CD4-positive, alpha-beta memory T cell (primary cell): ENCODE results near the gene MLN. TPM values are rescaled to one million over a fixed set of nuclear protein-coding genes. Genes with fewer than 3 reads are reported as not detected.

Experiments used
- CTCF ChIA-PET: fragments of 350-600 bp; sonication (Branson Sonifier 250); formaldehyde crosslinking; loops from one replicate; lab custom pipeline; 2021; ENCODE audit warnings: inconsistent platforms; ENCODE audit not compliant: partially characterized antibody; lab: Charles Lee
- POLR2A ChIA-PET: fragments of 350-600 bp; sonication (Branson Sonifier 250); formaldehyde crosslinking; loops from one replicate; lab custom pipeline; 2021; ENCODE audit not compliant: partially characterized antibody; lab: Charles Lee
- DNase-seq, 5 donors: peaks; one replicate each; pipeline versions ENCODE4 v3.0.0 to v3.0.0-alpha.2; 2020 to 2022; ENCODE audit warnings: mixed read lengths in 1 of 5
- H3K27ac ChIP-seq: one replicate; pipeline ENCODE4 v1.7.0; 2013; ENCODE audit warnings: low read depth, low read length
- H3K27me3 ChIP-seq: 2 replicates; pipeline ENCODE4 v1.7.0; 2013; ENCODE audit warnings: mild to moderate bottlenecking, low read length, moderate library complexity; ENCODE audit not compliant: insufficient read depth
- H3K36me3 ChIP-seq: 2 replicates; pipeline ENCODE4 v1.7.0; 2013; ENCODE audit warnings: mild to moderate bottlenecking, low read length, moderate library complexity; ENCODE audit not compliant: insufficient read depth
- H3K4me1 ChIP-seq: 2 replicates; pipeline ENCODE4 v1.7.0; 2013; ENCODE audit warnings: mild to moderate bottlenecking, low read length, moderate library complexity; ENCODE audit not compliant: insufficient read depth
- H3K4me3 ChIP-seq, 2 donors: one replicate each; pipeline ENCODE4 v1.7.0; 2013; ENCODE audit warnings: low read length in 2 of 2, mild to moderate bottlenecking in 1 of 2
- H3K9me3 ChIP-seq, 2 donors: one replicate each; pipeline ENCODE4 v1.7.0; 2013; ENCODE audit warnings: low read length in 2 of 2, control low read depth in 1 of 2; ENCODE audit not compliant: control insufficient read depth in 1 of 2
- H3K27ac Mint-ChIP-seq, 7 donors: one replicate each; pipeline ENCODE4 v1.8.0; 2020 to 2021; ENCODE audit warnings: mixed read lengths in 7 of 7, mild to moderate bottlenecking in 6 of 7, inconsistent platforms in 3 of 7, moderate library complexity in 3 of 7
- H3K27me3 Mint-ChIP-seq, 2 donors: one replicate each; pipeline ENCODE4 v1.8.0; 2020 to 2021; ENCODE audit warnings: mixed read lengths in 2 of 2
- H3K36me3 Mint-ChIP-seq, 2 donors: one replicate each; pipeline ENCODE4 v1.8.0; 2020 to 2021; ENCODE audit warnings: mixed read lengths in 2 of 2, inconsistent platforms in 1 of 2, mild to moderate bottlenecking in 1 of 2
- H3K4me1 Mint-ChIP-seq, 4 donors: one replicate each; pipeline ENCODE4 v1.8.0; 2020 to 2021; ENCODE audit warnings: mixed read lengths in 4 of 4, mild to moderate bottlenecking in 1 of 4
- H3K4me3 Mint-ChIP-seq, 8 donors: one replicate each; pipeline ENCODE4 v1.8.0; 2020 to 2021; ENCODE audit warnings: mixed read lengths in 8 of 8, mild to moderate bottlenecking in 7 of 8, moderate library complexity in 6 of 8, inconsistent platforms in 3 of 8
- H3K9me3 Mint-ChIP-seq, 8 donors: one replicate each; pipeline ENCODE4 v1.8.0; 2020 to 2021; ENCODE audit warnings: mixed read lengths in 8 of 8, mild to moderate bottlenecking in 5 of 8, inconsistent platforms in 3 of 8, moderate library complexity in 1 of 8
- intact Hi-C: fragments of 100-400 bp; cut with micrococcal nuclease; formaldehyde crosslinking; loops from one replicate; pipeline ENCODE4 v1.15.1; 2023
- polyA plus RNA-seq, 2 donors: library from polyadenylated mRNA; unstranded; fragments of 300-500 nt; fragmentation: Illumina TruSeq; gene quantifications; one replicate each; pipeline ENCODE4 v1.2.3, GENCODE V29; 2021
- total RNA-seq, 2 experiments: library from RNA; stranded (reverse); gene quantifications; one replicate each; pipeline ENCODE4 v1.2.3, GENCODE V29; 2021

Gene MLN
- total and polyA plus RNA-seq, 4 experiments from 2014 or later = not detected

DNA sequence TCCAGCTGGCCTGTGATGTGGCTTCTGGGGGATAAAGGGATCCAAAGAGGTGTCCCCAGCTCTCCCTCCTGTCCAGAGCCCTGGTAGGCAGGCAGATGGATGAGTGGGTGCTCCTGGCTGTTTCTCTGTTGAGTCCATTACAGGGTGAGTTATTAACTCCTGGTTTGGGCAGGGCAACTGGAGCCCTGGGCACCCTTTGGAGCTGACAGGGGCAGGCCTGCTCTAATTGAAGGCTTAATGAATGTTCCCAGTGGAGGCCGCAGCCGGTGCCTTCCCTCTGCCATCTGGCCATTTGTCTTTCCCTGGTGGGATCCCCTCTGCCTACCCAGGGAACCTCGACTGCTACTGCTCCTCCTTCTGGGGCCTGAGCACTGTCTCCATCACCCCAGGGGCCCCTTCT lies 44.7 kb upstream of the MLN start:
- no peak overlapping the region for H3K4me3 ChIP-seq
- H3K4me1 ChIP-seq = no peaks in the 10 kb centered on the region
- H3K27ac Mint-ChIP-seq = no peak overlapping the region
- H3K27ac ChIP-seq = no peak overlapping the region
- peaks cover 3% of the 10 kb centered on the region for H3K27me3 ChIP-seq
- intact Hi-C loops = no loop called here
- H3K36me3 ChIP-seq = no peaks in the 10 kb centered on the region
- CTCF ChIA-PET = interaction anchor here (8.8 kb wide), 1 partner anchor 178 kb away, joined by 58 read pairs; no protein-coding TSS in a partner anchor
- peaks cover 0 to 2% (median 0%) of the 10 kb centered on the region in 4 donors for H3K4me1 Mint-ChIP-seq
- no peaks in the 10 kb centered on the region for H3K9me3 Mint-ChIP-seq
- H3K27me3 Mint-ChIP-seq = peaks cover 0 to 1% of the 10 kb centered on the region in 2 donors
- H3K9me3 ChIP-seq = no peaks in the 10 kb centered on the region
- H3K36me3 Mint-ChIP-seq = no peaks in the 10 kb centered on the region
- H3K4me3 Mint-ChIP-seq = no peak overlapping the region
- no peak for DNase-seq
- POLR2A ChIA-PET = interaction anchor here (1.2 to 1.5 kb wide), 2 partner anchors 8 to 9 kb away, joined by 3 read pairs; no protein-coding TSS in a partner anchor

- no peak overlapping the region for H3K27ac Mint-ChIP-seq
- Histone ChIP-seq H3K27ac (no peak overlapping the region), H3K9me3 (no peaks in the 10 kb centered on the region), H3K36me3 (no peaks in the 10 kb centered on the region), H3K4me3 (no peak overlapping the region), H3K27me3 (peaks cover 3% of the 10 kb centered on the region), H3K4me1 (no peaks in the 10 kb centered on the region)
- no peak for DNase-seq
- peaks cover 0 to 2% (median 0%) of the 10 kb centered on the region in 4 donors for H3K4me1 Mint-ChIP-seq
- no peaks in the 10 kb centered on the region for H3K36me3 Mint-ChIP-seq
- peaks cover 0 to 1% of the 10 kb centered on the region in 2 donors for H3K27me3 Mint-ChIP-seq
- ChIA-PET CTCF (interaction anchor here (8.8 kb wide), 1 partner anchor 179 kb away, joined by 58 read pairs; no protein-coding TSS in a partner anchor), POLR2A (interaction anchor here (1.2 to 1.5 kb wide), 2 partner anchors 8 kb away, joined by 3 read pairs; no protein-coding TSS in a partner anchor)
- intact Hi-C loops = no loop called here
- H3K4me3 Mint-ChIP-seq = no peak overlapping the region
- H3K9me3 Mint-ChIP-seq = no peaks in the 10 kb centered on the region
Measured at GRCh38 chr6:33847867-33848266, 44.1 kb upstream of the MLN start.

- Histone ChIP-seq H3K27me3 (peaks cover 3% of the 10 kb centered on the region), H3K4me1 (no peaks in the 10 kb centered on the region), H3K27ac (no peak overlapping the region), H3K36me3 (no peaks in the 10 kb centered on the region), H3K4me3 (no peak overlapping the region), H3K9me3 (no peaks in the 10 kb centered on the region)
- POLR2A ChIA-PET = no interaction called here
- Mint-ChIP-seq H3K27me3 (peaks cover 0 to 1% of the 10 kb centered on the region in 2 donors), H3K36me3 (no peaks in the 10 kb centered on the region), H3K4me1 (peaks cover 0 to 2% (median 0%) of the 10 kb centered on the region in 4 donors), H3K4me3 (no peak overlapping the region), H3K9me3 (peaks cover 0 to 2% (median 0%) of the 10 kb centered on the region in 8 donors), H3K27ac (no peak overlapping the region)
- CTCF ChIA-PET = interaction anchor here (0.7 kb wide), 1 partner anchor 12 kb away, joined by 3 read pairs; no protein-coding TSS in a partner anchor
- no peak for DNase-seq
- intact Hi-C loops = no loop called here
Measured at GRCh38 chr6:33847078-33847477, 43.3 kb upstream of the MLN start.

- no peak overlapping the region for H3K27ac ChIP-seq
- H3K4me1 ChIP-seq = no peaks in the 10 kb centered on the region
- peaks cover 0 to 1% of the 10 kb centered on the region in 2 donors for H3K27me3 Mint-ChIP-seq
- H3K4me3 Mint-ChIP-seq = no peak overlapping the region
- H3K27ac Mint-ChIP-seq = peak overlapping the region in 1 of 7 donors; percentile 35
- no peaks in the 10 kb centered on the region for H3K9me3 ChIP-seq
- H3K27me3 ChIP-seq = no peaks in the 10 kb centered on the region
- no peak overlapping the region for H3K4me3 ChIP-seq
- H3K4me1 Mint-ChIP-seq = peaks cover 0 to 2% (median 0%) of the 10 kb centered on the region in 4 donors
- no peaks in the 10 kb centered on the region for H3K36me3 Mint-ChIP-seq
- CTCF ChIA-PET = no interaction called here
- intact Hi-C loops = no loop called here
- peaks cover 0 to 2% (median 0%) of the 10 kb centered on the region in 8 donors for H3K9me3 Mint-ChIP-seq
- POLR2A ChIA-PET = no interaction called here
- H3K36me3 ChIP-seq = no peaks in the 10 kb centered on the region
- no peak for DNase-seq
Measured at GRCh38 chr6:33846226-33846625, 42.4 kb upstream of the MLN start.

DNA sequence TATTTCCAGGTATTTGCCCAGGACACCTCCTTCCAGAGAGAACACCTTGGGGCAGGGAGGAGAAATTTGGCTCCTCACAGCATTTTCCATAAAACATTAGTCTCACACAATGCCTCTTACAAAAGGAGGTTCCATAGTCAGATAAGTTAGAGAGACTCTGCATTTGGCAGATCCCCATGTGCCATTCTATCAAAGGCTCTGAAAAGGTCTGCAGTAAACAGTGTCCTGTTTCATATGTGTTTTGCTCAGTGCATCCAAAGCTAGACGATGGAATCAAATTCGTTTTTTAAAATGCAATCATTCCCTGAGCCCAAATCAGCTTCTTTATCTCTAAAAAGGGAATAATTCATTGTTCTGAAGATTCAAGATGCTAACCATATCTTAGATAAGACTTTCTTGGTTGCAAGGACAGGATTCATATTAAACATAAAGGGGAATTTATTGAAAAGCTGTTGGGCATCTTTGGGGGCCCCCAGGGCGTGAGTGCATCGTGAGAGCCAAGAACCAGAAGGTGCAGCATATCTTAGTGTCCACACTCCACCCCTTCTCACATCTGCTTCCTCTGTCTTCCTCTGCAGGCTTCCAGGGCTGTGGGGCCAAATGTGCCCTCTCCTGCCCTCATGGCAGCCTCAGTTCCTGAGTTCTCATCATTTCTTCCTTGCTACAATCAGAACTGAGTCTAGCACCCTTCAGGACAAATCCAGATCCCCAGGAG lies 41.4 kb upstream of the MLN start:
- H3K4me3 Mint-ChIP-seq = no peak overlapping the region
- H3K27me3 ChIP-seq = no peaks in the 10 kb centered on the region
- H3K36me3 ChIP-seq = no peaks in the 10 kb centered on the region
- POLR2A ChIA-PET = no interaction called here
- CTCF ChIA-PET = no interaction called here
- H3K4me3 ChIP-seq = no peak overlapping the region
- H3K27ac Mint-ChIP-seq = peak overlapping the region in 1 of 7 donors; percentile 11
- peaks cover 0 to 2% (median 0%) of the 10 kb centered on the region in 8 donors for H3K9me3 Mint-ChIP-seq
- H3K27ac ChIP-seq = no peak overlapping the region
- no peaks in the 10 kb centered on the region for H3K9me3 ChIP-seq
- peaks cover 4 to 6% (median 5%) of the 10 kb centered on the region in 4 donors for H3K4me1 Mint-ChIP-seq
- no peak for DNase-seq
- intact Hi-C loops = no loop called here
- peaks cover 0 to 1% of the 10 kb centered on the region in 2 donors for H3K27me3 Mint-ChIP-seq
- H3K4me1 ChIP-seq = peaks cover 9% of the 10 kb centered on the region
- H3K36me3 Mint-ChIP-seq = no peaks in the 10 kb centered on the region

- CTCF ChIA-PET = no interaction called here
- peaks cover 0 to 2% (median 0%) of the 10 kb centered on the region in 8 donors for H3K9me3 Mint-ChIP-seq
Measured at GRCh38 chr6:33843131-33844121, 39.6 kb upstream of the MLN start.

More at GRCh38 chr6:33843131-33844121, 39.6 kb upstream of the MLN start:
- Histone ChIP-seq H3K9me3 (no peaks in the 10 kb centered on the region), H3K4me1 (peaks cover 18% of the 10 kb centered on the region), H3K4me3 (no peak overlapping the region), H3K36me3 (no peaks in the 10 kb centered on the region), H3K27ac (no peak overlapping the region), H3K27me3 (no peaks in the 10 kb centered on the region)
- DNase-seq = no peak
- Mint-ChIP-seq H3K27me3 (no peaks in the 10 kb centered on the region), H3K4me1 (peaks cover 8 to 17% (median 13%) of the 10 kb centered on the region in 4 donors), H3K36me3 (no peaks in the 10 kb centered on the region), H3K4me3 (no peak overlapping the region), H3K27ac (peak overlapping the region in 1 of 7 donors; percentile 1)
- POLR2A ChIA-PET = interaction anchor here (1.4 kb wide), 1 partner anchor 11 kb away, joined by 3 read pairs; no protein-coding TSS in a partner anchor
- intact Hi-C loops = no loop called here
